HL-60 (cell line): ENCODE data around the gene MYH14.

Source experiments
- CTCF ChIP-seq: IDR thresholded peaks from one replicate; pipeline ENCODE4 v1.5.1; 2011; ENCODE audit warnings: low read length, control low read depth, inconsistent platforms; ENCODE audit not compliant: insufficient read depth
- GABPA ChIP-seq: IDR thresholded peaks from 2 replicates; pipeline ENCODE4 v1.6.1; 2012; ENCODE audit warnings: low read depth

- no peak for TF ChIP-seq CTCF
- no peak for TF ChIP-seq GABPA
Measured at GRCh38 chr19:50191216-50191615, 12.2 kb upstream of the MYH14 start.
